Measurements from ENCODE around the gene ANKRD33B.

GRCh38 chr5:10578869-10579268 is 15.0 kb downstream of the ANKRD33B start:
- TF ChIP-seq, protein P1, sequence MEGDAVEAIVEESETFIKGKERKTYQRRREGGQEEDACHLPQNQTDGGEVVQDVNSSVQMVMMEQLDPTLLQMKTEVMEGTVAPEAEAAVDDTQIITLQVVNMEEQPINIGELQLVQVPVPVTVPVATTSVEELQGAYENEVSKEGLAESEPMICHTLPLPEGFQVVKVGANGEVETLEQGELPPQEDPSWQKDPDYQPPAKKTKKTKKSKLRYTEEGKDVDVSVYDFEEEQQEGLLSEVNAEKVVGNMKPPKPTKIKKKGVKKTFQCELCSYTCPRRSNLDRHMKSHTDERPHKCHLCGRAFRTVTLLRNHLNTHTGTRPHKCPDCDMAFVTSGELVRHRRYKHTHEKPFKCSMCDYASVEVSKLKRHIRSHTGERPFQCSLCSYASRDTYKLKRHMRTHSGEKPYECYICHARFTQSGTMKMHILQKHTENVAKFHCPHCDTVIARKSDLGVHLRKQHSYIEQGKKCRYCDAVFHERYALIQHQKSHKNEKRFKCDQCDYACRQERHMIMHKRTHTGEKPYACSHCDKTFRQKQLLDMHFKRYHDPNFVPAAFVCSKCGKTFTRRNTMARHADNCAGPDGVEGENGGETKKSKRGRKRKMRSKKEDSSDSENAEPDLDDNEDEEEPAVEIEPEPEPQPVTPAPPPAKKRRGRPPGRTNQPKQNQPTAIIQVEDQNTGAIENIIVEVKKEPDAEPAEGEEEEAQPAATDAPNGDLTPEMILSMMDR (conservative IDR thresholded peaks at IDR 0.05 in 1 of 2, IDR thresholded peaks at IDR 0.05 in 1 of 2; ENCODE audit: low read depth in 1 of 2, low read length in 2 of 2), result no peak
- no peak for TF ChIP-seq EZH2 (IDR thresholded peaks at IDR 0.05; ENCODE audit: low read length, missing control alignments)

Data from fibroblast of lung (primary cell).